Fibroblast of the aortic adventitia (primary cell): ENCODE data around the gene HSPA13. TPM values are rescaled to one million over a fixed set of nuclear protein-coding genes. Genes with fewer than 3 reads are reported as not detected.
"Not testable (repeated sequence)": the region's sequence is repeated elsewhere in the genome, so short reads cannot be mapped to it uniquely, and the experiment has no call there.

ENCODE experiments used
- DNase-seq: peaks from one replicate; pipeline ENCODE4 v3.0.0-alpha.2; 2010; ENCODE audit warnings: low read depth
- H3K4me3 ChIP-seq: 2 replicates; pipeline ENCODE4 v1.5.1; 2011; ENCODE audit warnings: low read depth, mild to moderate bottlenecking, control low read depth, low read length, moderate library complexity
- CTCF ChIP-seq: IDR thresholded peaks from 2 replicates; pipeline ENCODE4 v1.5.1; 2011; ENCODE audit warnings: mild to moderate bottlenecking, low read length, control low read depth, inconsistent platforms; ENCODE audit not compliant: insufficient read depth
- total RNA-seq: library from RNA; depleted of rRNA; stranded (reverse); fragments of >200 nt; gene quantifications from 2 replicates; pipeline ENCODE4 v1.2.3, GENCODE V29; 2012; ENCODE audit warnings: low replicate concordance

The HSPA13 gene
- total RNA-seq, 1 donor, result 78.3 TPM

DNA sequence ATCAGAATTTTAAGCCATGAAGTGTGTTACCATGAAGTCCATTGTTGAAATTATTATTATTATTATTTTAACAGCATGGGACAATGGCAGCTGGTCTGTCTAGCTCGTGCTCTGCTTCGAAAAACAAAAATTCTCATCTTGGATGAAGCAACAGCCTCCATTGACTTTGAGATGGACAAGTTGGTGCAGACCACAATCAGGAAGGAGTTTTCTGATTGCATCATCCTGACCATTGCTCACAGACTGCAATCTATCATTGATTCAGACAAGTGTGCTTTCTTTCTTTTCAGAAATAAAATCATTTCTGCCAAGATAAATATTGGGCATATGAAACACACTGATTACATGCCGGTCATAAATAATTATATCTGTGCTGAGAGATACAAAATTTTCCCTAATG, 21.0 kb downstream of the HSPA13 start:
- TF ChIP-seq CTCF, result no peak
- H3K4me3 ChIP-seq, result no peak overlapping the region
- DNase-seq, result peak; percentile 83

DNA sequence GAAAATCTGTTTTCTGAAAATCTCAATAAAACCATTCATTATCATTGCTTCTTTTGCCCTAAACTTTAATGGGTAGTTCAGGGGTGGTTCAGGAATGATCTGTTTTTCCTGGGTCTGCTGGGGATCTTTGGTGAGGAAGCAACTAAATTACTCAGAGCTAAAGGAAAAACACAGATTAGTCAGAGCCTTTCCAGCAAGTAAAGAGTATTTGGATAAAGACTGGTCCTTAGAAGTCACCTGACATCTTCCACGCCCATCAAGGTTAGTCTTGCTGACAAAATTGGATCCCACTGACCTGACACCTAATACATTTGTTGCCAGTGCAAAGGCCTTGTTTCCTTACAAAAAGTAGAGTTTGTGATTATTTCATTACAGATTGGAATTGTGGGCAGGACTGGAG, 24.2 kb downstream of the HSPA13 start:
- no peak overlapping the region for H3K4me3 ChIP-seq
- no peak for TF ChIP-seq CTCF
- DNase-seq, result no peak

- no peak for TF ChIP-seq CTCF
- no peak overlapping the region for H3K4me3 ChIP-seq
- peak; percentile 5 for DNase-seq
Observed at GRCh38 chr21:14356746-14357145, 26.2 kb downstream of the HSPA13 start.

- H3K4me3 ChIP-seq, result no peak overlapping the region
- DNase-seq, result no peak
- no peak for TF ChIP-seq CTCF
Observed at GRCh38 chr21:14354515-14354914, 28.4 kb downstream of the HSPA13 start.

DNA sequence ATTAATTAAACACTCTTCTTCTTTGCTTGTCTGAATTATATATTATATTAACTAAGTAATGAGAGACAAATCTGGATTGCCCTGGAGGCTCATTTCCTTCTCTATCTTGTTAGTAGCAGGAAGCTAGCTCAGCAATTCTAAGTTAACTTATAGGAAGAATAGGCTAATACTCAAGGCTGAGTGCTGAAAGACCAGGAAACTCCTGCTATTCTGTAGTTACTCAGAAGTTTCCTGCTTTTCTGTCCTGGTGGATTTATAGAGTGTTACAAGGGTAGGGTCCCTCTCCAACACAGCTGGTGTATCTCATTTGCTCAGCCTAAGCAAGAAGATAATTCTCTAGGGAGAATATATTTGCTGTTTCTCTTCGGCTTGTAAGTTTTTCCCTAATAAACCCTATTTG, 29.2 kb downstream of the HSPA13 start:
- DNase-seq, result no peak
- no peak overlapping the region for H3K4me3 ChIP-seq
- TF ChIP-seq CTCF, result no peak

DNA sequence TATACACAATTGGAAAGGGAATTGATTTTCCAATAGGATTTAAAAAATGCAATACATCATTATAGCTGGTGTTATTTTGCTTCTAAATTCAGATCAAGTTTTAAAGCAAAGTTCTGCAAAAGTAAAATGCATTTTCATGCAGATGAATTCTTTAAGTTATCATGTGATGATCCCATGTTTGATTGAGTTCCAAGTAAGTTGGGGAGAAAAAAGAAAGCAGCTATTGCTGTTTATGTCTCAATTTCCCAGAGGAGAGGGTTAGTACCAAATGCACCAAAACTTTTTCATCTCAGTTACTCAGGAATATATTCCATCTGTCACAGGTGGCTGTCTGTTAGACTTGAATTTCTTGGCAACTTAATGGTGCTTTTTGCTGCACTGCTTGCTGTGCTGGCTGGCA, 29.7 kb downstream of the HSPA13 start:
- DNase-seq, result no peak
- H3K4me3 ChIP-seq, result no peak overlapping the region
- TF ChIP-seq CTCF, result no peak

DNA sequence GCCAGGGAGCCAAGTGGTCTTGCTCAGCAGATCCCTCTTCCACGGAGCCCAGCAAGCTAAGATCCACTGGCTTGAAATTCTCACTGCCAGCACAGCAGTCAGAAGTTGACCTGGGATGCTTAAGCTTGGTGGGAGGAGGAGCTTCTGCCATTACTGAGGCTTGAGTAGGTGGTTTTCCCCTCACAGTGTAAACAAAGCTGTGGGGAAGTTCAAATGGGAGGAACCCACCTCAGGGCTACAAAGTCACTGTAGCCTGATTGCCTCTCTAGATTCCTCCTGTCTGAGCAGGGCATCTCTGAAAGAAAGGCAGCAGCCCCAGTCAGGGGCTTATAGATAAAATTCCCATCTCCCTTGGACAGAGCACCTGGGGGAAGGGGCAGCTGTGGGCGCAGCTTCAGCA, 55.6 kb downstream of the HSPA13 start:
- not testable (repeated sequence) for DNase-seq, H3K4me3 ChIP-seq

- no peak for DNase-seq
- no peak overlapping the region for H3K4me3 ChIP-seq
- TF ChIP-seq CTCF, result no peak
Observed at GRCh38 chr21:14325595-14325994, 57.4 kb downstream of the HSPA13 start.
